Heart left ventricle (tissue), 16 donors: ENCODE results near the gene TMEM182. TPM values are rescaled to one million over a fixed set of nuclear protein-coding genes. Genes with fewer than 3 reads are reported as not detected.

Experiments used
- ATAC-seq, 4 donors: fragments of 200-7000 bp; cut with Tn5 transposase; one replicate each; pipeline ENCODE4 v1.9.1; 2020 to 2022; ENCODE audit warnings: moderate library complexity in 4 of 4, mild to moderate bottlenecking in 3 of 4, moderate number of reproducible peaks in 1 of 4
- DNase-seq, 5 donors: peaks; one replicate each; pipeline ENCODE4 v3.0.0-alpha.2; 2020
- H3K27ac ChIP-seq, 12 donors: fragments of 200-600 bp; sonication (generic) in 4 of 12; one replicate each; pipeline versions ENCODE4 v1.5.0 to v1.8.0; 2016 to 2022; ENCODE audit warnings: mild to moderate bottlenecking in 2 of 12
- H3K27me3 ChIP-seq, 9 donors: fragments of 200-600 bp; sonication (generic) in 2 of 9; one replicate each; pipeline versions ENCODE4 v1.5.1 to v1.8.0; 2016 to 2022; ENCODE audit warnings: mild to moderate bottlenecking in 3 of 9
- H3K36me3 ChIP-seq, 9 donors: fragments of 200-600 bp; sonication (generic) in 2 of 9; one replicate each; pipeline versions ENCODE4 v1.5.0 to v1.8.0; 2018 to 2022; ENCODE audit warnings: mild to moderate bottlenecking in 2 of 9
- H3K4me1 ChIP-seq, 12 donors: fragments of 200-600 bp; sonication (generic) in 4 of 12; one replicate each; pipeline versions ENCODE4 v1.5.0 to v1.8.0; 2016 to 2022; ENCODE audit warnings: mild to moderate bottlenecking in 3 of 12
- H3K4me3 ChIP-seq, 12 donors: fragments of 200-600 bp; sonication (generic) in 4 of 12; one replicate each; pipeline versions ENCODE4 v1.5.0 to v1.8.0; 2017 to 2022; ENCODE audit warnings: mild to moderate bottlenecking in 9 of 12, moderate library complexity in 4 of 12
- H3K9me3 ChIP-seq, 12 donors: fragments of 200-600 bp; sonication (generic) in 4 of 12; one replicate each; pipeline versions ENCODE4 v1.5.0 to v1.8.0; 2016 to 2022; ENCODE audit warnings: mild to moderate bottlenecking in 1 of 12
- POLR2A ChIP-seq, 2 donors: fragments of 450-650 bp; IDR thresholded peaks; one replicate each; pipeline ENCODE4 v1.6.1; 2017; ENCODE audit warnings: antibody characterized with exemption in 2 of 2, mild to moderate bottlenecking in 2 of 2, moderate library complexity in 2 of 2
- WGBS, 4 donors: extraction: QIAGEN DNeasy Blood & Tissue Kit in 2 of 4; methylation state at CpG; one replicate each; pipeline versions ENCODE4 v1.1.5 to v1.1.7; 2013 to 2018; 5-methylcytosine and 5-hydroxymethylcytosine counted together
- intact Hi-C, 10 donors: fragments of 100-400 bp; cut with DNase I; formaldehyde crosslinking; loops; one replicate each; pipeline versions ENCODE4 v1.11.1 to v1.14.2; 2022
- polyA plus RNA-seq, 2 donors: library from polyadenylated mRNA; stranded (reverse); fragments of 200-250 nt; gene quantifications; one replicate each; pipeline ENCODE4 v1.2.3, GENCODE V29; 2013
- total RNA-seq, 9 donors: library from RNA; depleted of rRNA in 2 of 9; stranded (reverse); fragments of >200 nt in 2 of 9; fragmentation: NEBNext Ultra II Directional in 3 of 9; extraction: Animal tissue kit (Norgen Biotek cat#: 25700) in 3 of 9; gene quantifications; one replicate each; pipeline versions ENCODE4 v1.1.0 to v1.2.4, GENCODE V29; 2016 to 2023
- TF ChIP-seq, protein P1 (sequence below), 12 donors: fragments of 200-600 bp; sonication (generic) in 4 of 12; IDR thresholded peaks; one replicate each; pipeline versions ENCODE4 v1.5.0 to v1.8.0; 2018 to 2022; ENCODE audit warnings: antibody characterized with exemption in 12 of 12, mild to moderate bottlenecking in 5 of 12
- donor health status: ischemic (EF 13 %, LVEDD 7.1; RV severe dilation, severe dysfunction).
- donor health status: healthy with polysubstance abuse.
- donor health status: DM: no; HTN: yes; CAD: no.
- donor health status: DM: no; HTN: no; CAD: no.
- donor health status: ischemic (EF 25% LVEDD 6.9; RV normal size, moderate dysfunction).
- donor health status: ischemic (EF 25% LVEDD 5.7; RV mildly dilated, moderate dysfunction).
- donor health status: healthy.
- donor health status: DM: yes; HTN: yes; CAD: no.
- donor health status: ischemic (EF 35%, LVEDD 5.7; RV mildly dilated, moderate dysfunction).
- donor health status: nonischemic (EF 11% LVEDD 7.7; RV severe dilation, severe dysfunction).
- donor health status: DM: yes; HTN: yes; CAD: no.
- donor health status: PGD.
- donor health status: ischemic (EF 29% LVEDD 5.4; RV normal size, mild dysfunction).
- donor health status: nonischemic (EF 23%, LVEDD 6.1; RV moderate dilation, normal function).

TMEM182 gene
- total and polyA plus RNA-seq, 11 donors = 7.5 to 179 (median 144) TPM

DNA sequence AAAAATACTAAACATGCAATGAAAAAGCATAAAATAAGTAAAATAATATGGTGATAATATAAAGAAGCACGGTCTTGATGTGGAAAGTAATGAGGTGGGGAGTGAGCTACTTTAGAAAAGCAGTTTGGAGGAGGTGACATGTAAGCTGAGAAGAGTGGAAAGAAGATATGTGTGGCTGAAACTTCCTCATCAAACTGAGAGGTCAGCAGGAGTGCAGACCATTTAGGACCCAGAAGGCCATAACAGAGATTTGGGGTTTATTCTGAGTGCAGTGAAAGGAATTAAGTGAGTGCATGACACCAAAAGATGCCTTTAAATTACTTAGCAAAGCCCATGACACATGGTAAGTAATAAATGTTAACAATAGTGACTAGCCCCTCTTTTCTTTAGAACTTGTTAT, 24.4 kb upstream of the TMEM182 start:
- Histone ChIP-seq H3K4me3 (peak overlapping the region in 11 of 12 donors; percentile 72 to 95 (median 82)), H3K27me3 (no peaks in the 10 kb centered on the region), H3K36me3 (no peaks in the 10 kb centered on the region), H3K9me3 (peaks cover 0 to 6% (median 0%) of the 10 kb centered on the region in 12 donors), H3K27ac (peak overlapping the region in 1 of 12 donors; percentile 64), H3K4me1 (peaks cover 0 to 22% (median 11%) of the 10 kb centered on the region in 12 donors)
- WGBS, 4 donors = 87 to 93% (median 90%) methylated on average over 1 of the region's 1 CpG
- DNase-seq (no peak), ATAC-seq (no peak)
- TF ChIP-seq, protein P1, sequence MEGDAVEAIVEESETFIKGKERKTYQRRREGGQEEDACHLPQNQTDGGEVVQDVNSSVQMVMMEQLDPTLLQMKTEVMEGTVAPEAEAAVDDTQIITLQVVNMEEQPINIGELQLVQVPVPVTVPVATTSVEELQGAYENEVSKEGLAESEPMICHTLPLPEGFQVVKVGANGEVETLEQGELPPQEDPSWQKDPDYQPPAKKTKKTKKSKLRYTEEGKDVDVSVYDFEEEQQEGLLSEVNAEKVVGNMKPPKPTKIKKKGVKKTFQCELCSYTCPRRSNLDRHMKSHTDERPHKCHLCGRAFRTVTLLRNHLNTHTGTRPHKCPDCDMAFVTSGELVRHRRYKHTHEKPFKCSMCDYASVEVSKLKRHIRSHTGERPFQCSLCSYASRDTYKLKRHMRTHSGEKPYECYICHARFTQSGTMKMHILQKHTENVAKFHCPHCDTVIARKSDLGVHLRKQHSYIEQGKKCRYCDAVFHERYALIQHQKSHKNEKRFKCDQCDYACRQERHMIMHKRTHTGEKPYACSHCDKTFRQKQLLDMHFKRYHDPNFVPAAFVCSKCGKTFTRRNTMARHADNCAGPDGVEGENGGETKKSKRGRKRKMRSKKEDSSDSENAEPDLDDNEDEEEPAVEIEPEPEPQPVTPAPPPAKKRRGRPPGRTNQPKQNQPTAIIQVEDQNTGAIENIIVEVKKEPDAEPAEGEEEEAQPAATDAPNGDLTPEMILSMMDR (IDR thresholded peaks at IDR 0.05) = no peak
- no peak for TF ChIP-seq POLR2A (IDR thresholded peaks at IDR 0.05)
- intact Hi-C loops = no loop called here

DNA sequence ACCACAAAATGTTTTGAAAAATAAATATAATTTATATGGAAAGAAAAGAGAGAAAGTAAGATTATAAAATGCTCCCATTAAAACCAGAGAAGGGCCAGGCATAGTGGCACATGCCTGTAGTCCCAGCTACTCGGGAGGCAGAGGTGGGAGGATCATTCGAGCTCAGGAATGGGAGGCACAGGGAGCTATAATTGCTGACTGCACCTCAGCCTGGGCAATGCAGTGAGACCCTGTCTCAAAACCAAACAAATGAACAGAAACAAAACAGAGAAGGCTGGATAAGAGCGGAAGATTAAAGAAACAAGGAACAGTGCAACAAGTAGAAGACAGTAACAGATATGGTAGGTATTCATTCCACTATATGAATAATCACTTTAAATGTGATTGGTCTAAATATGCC, 18.6 kb upstream of the TMEM182 start:
- Histone ChIP-seq H3K27ac (no peak overlapping the region), H3K4me1 (no peaks in the 10 kb centered on the region), H3K9me3 (peaks cover 0 to 15% (median 0%) of the 10 kb centered on the region in 12 donors), H3K4me3 (no peak overlapping the region), H3K36me3 (no peaks in the 10 kb centered on the region), H3K27me3 (no peaks in the 10 kb centered on the region)
- intact Hi-C loops = no loop called here
- 85 to 91% (median 87%) methylated on average over 3 of the region's 3 CpGs for WGBS, 4 donors
- no peak for DNase-seq
- ATAC-seq = no peak
- TF ChIP-seq, protein P1 (IDR thresholded peaks at IDR 0.05) = no peak
- TF ChIP-seq POLR2A (IDR thresholded peaks at IDR 0.05) = no peak

DNA sequence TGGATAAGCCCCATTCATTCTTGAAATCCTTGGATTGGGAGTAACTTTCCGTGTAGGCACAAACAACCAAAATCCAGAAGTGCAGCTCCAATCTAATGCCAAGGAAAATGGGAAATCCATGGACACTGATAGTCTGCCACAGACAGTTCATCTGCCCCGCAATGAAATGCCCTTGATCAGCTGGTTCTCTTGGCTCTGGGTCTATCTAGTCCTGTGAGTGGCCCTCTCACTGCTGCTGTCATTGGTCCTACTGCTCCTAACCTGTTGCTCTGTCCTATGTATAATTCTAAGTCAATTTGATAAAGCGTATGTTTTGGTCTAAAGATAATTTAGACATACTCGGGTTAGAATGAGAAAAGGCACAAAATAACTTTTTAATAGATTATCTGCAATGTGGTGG, 13.7 kb upstream of the TMEM182 start:
- no peak overlapping the region for H3K27ac ChIP-seq
- ATAC-seq (peak in 3 of 4 donors; percentile 46 to 76 (median 52)), DNase-seq (no peak)
- TF ChIP-seq, protein P1 (IDR thresholded peaks at IDR 0.05) = no peak
- no peak for TF ChIP-seq POLR2A (IDR thresholded peaks at IDR 0.05)
- H3K27me3 ChIP-seq = no peaks in the 10 kb centered on the region
- no peaks in the 10 kb centered on the region for H3K36me3 ChIP-seq
- 58 to 80% (median 69%) methylated on average over 4 of the region's 4 CpGs for WGBS, 4 donors
- H3K9me3 ChIP-seq = peaks cover 0 to 9% (median 0%) of the 10 kb centered on the region in 12 donors
- H3K4me1 ChIP-seq = peaks cover 0 to 5% (median 0%) of the 10 kb centered on the region in 12 donors
- intact Hi-C loops = no loop called here
- H3K4me3 ChIP-seq = no peak overlapping the region

DNA sequence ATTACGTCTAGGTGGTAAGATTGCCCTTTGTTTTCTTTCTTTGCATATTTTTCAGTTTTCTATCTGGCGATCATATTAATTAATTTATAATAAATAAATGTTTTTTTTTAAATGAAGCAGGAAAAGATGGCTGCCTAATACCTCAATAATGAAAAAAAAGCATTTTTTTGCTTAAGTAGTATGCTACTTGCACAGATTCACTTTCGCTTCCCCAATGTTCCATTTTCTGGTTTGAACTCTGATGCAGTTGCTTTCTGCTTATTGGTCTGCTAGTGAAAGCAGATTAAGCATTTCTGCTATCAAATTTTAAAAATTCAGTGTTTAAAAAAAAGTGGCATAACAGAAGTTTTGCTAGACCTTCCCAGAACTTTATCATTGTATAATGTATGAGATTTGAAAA, 11.9 kb upstream of the TMEM182 start:
- no peak overlapping the region for H3K27ac ChIP-seq
- intact Hi-C loops = no loop called here
- no peaks in the 10 kb centered on the region for H3K27me3 ChIP-seq
- H3K36me3 ChIP-seq = no peaks in the 10 kb centered on the region
- no peak overlapping the region for H3K4me3 ChIP-seq
- ATAC-seq (no peak), DNase-seq (no peak)
- WGBS, 4 donors = 76 to 95% (median 89%) methylated on average over 3 of the region's 3 CpGs
- peaks cover 0 to 6% (median 0%) of the 10 kb centered on the region in 12 donors for H3K4me1 ChIP-seq
- peaks cover 0 to 5% (median 0%) of the 10 kb centered on the region in 12 donors for H3K9me3 ChIP-seq
- TF ChIP-seq, protein P1 (IDR thresholded peaks at IDR 0.05) = no peak
- no peak for TF ChIP-seq POLR2A (IDR thresholded peaks at IDR 0.05)
